Activated gamma-delta T cell (primary cell): Measurements from ENCODE around the gene POLR2I.

Experiments
- DNase-seq: peaks from one replicate; lab custom pipeline; 2025; lab: John Stamatoyannopoulos, UW
- total RNA-seq, 2 donors: gene quantifications; one replicate each; lab custom pipeline; 2026; lab: John Stamatoyannopoulos, UW

Gene POLR2I
- total RNA-seq, result 12.7 to 14.5 reads per million in 2 donors

- peak; percentile 96 for DNase-seq
Observed at GRCh38 chr19:36114721-36115452, at the start of gene POLR2I. Gene POLR2I, minus strand, starts transcription at chr19:36114875. Its CDS starts 19 bp downstream, at chr19:36114856.

GRCh38 chr19:36163813-36164212, 49.1 kb upstream of the POLR2I start:
- DNase-seq, result no peak

- no peak for DNase-seq
Observed at GRCh38 chr19:36160821-36161596, 46.3 kb upstream of the POLR2I start.

GRCh38 chr19:36153126-36153525, 38.5 kb upstream of the POLR2I start:
- no peak for DNase-seq

GRCh38 chr19:36152352-36153091, 37.8 kb upstream of the POLR2I start, which contains the start of gene COX7A1:
Gene COX7A1, minus strand, starts transcription at chr19:36152447. Its CDS starts 40 bp downstream, at chr19:36152407.
- no peak for DNase-seq

- DNase-seq, result no peak
Observed at GRCh38 chr19:36152019-36152351, 37.3 kb upstream of the POLR2I start.

- DNase-seq, result no peak
Observed at GRCh38 chr19:36151144-36152018, 36.7 kb upstream of the POLR2I start.

- no peak for DNase-seq
Observed at GRCh38 chr19:36150586-36150985, 35.9 kb upstream of the POLR2I start.

GRCh38 chr19:36149673-36150406, 35.2 kb upstream of the POLR2I start:
- DNase-seq, result no peak

- DNase-seq, result no peak
Observed at GRCh38 chr19:36144624-36145023, 29.9 kb upstream of the POLR2I start.

- DNase-seq, result no peak
Observed at GRCh38 chr19:36142496-36142895, 27.8 kb upstream of the POLR2I start.

- no peak for DNase-seq
Observed at GRCh38 chr19:36142046-36142445, 27.4 kb upstream of the POLR2I start.

- DNase-seq, result peak; percentile 51
Observed at GRCh38 chr19:36141039-36141927, 26.6 kb upstream of the POLR2I start.

GRCh38 chr19:36140304-36141038, 25.8 kb upstream of the POLR2I start:
- no peak for DNase-seq

GRCh38 chr19:36139473-36140303, 25.0 kb upstream of the POLR2I start, which contains the start of gene CAPNS1:
Gene CAPNS1, plus strand, starts transcription at chr19:36140066. Its CDS starts 946 bp downstream, at chr19:36141012.
- peak; percentile 83 for DNase-seq

GRCh38 chr19:36139120-36139472, 24.4 kb upstream of the POLR2I start:
- no peak for DNase-seq

GRCh38 chr19:36136964-36137686, 22.4 kb upstream of the POLR2I start:
- DNase-seq, result no peak
